PFSK-1 (cell line): Measurements from ENCODE around the gene SERP1.

Experiments used
- FOXP2 ChIP-seq: optimal IDR thresholded peaks from 2 replicates; pipeline ENCODE3; 2011; ENCODE audit warnings: borderline replicate concordance, control low read depth, inconsistent platforms; ENCODE audit not compliant: insufficient read depth; ENCODE audit errors: extremely low read length, extremely low read depth
- POLR2AphosphoS5 ChIP-seq: IDR thresholded peaks from 2 replicates; pipeline ENCODE4 v1.6.1; 2012; ENCODE audit warnings: low read depth, mild to moderate bottlenecking, control low read depth, low read length, moderate library complexity
- SIN3A ChIP-seq: IDR thresholded peaks from 2 replicates; pipeline ENCODE4 v1.6.1; 2012; ENCODE audit warnings: mild to moderate bottlenecking, low read length, moderate library complexity, borderline replicate concordance; ENCODE audit not compliant: insufficient read depth
- TAF1 ChIP-seq: IDR thresholded peaks from 2 replicates; pipeline ENCODE4 v1.6.1; 2012; ENCODE audit warnings: low read length, control low read depth, borderline replicate concordance; ENCODE audit not compliant: insufficient read depth
- TF ChIP-seq, protein P1 (sequence below), 2 experiments: IDR thresholded peaks; 2 replicates each; pipeline versions ENCODE4 v1.6.1 to v1.8.0; 2011 to 2012; ENCODE audit warnings: low read depth in 2 of 2, low read length in 2 of 2, control low read depth in 1 of 2, inconsistent platforms in 1 of 2, mild to moderate bottlenecking in 1 of 2, moderate library complexity in 1 of 2; ENCODE audit not compliant: insufficient read depth in 1 of 2

SERP1 gene

DNA sequence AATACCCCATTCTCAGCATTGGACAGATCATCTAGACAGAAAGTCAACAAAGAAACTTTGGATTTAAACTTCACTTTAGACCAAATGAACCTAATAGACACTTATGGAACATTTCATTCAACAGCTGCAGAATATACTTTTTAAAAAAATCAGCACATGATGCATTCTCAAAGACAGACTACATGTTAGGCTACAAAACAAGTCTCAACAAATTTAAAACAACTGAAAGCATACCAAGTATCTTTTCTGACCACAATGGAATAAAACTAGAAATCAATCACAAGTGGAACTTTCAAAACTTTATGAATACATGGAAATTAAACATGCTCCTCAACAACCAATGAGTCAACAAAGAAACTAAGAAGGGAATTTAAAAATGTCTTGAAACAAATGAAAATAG, 37.9 kb downstream of the SERP1 start:
- TF ChIP-seq POLR2AphosphoS5 = no peak
- TF ChIP-seq SIN3A = no peak
- TF ChIP-seq FOXP2 = no peak
- TF ChIP-seq, protein P1, sequence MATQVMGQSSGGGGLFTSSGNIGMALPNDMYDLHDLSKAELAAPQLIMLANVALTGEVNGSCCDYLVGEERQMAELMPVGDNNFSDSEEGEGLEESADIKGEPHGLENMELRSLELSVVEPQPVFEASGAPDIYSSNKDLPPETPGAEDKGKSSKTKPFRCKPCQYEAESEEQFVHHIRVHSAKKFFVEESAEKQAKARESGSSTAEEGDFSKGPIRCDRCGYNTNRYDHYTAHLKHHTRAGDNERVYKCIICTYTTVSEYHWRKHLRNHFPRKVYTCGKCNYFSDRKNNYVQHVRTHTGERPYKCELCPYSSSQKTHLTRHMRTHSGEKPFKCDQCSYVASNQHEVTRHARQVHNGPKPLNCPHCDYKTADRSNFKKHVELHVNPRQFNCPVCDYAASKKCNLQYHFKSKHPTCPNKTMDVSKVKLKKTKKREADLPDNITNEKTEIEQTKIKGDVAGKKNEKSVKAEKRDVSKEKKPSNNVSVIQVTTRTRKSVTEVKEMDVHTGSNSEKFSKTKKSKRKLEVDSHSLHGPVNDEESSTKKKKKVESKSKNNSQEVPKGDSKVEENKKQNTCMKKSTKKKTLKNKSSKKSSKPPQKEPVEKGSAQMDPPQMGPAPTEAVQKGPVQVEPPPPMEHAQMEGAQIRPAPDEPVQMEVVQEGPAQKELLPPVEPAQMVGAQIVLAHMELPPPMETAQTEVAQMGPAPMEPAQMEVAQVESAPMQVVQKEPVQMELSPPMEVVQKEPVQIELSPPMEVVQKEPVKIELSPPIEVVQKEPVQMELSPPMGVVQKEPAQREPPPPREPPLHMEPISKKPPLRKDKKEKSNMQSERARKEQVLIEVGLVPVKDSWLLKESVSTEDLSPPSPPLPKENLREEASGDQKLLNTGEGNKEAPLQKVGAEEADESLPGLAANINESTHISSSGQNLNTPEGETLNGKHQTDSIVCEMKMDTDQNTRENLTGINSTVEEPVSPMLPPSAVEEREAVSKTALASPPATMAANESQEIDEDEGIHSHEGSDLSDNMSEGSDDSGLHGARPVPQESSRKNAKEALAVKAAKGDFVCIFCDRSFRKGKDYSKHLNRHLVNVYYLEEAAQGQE (IDR thresholded peaks at IDR 0.05; ENCODE audit: insufficient read depth in 1 of 2, low read depth in 2 of 2, low read length in 2 of 2) = no peak
- TF ChIP-seq TAF1 = no peak

DNA sequence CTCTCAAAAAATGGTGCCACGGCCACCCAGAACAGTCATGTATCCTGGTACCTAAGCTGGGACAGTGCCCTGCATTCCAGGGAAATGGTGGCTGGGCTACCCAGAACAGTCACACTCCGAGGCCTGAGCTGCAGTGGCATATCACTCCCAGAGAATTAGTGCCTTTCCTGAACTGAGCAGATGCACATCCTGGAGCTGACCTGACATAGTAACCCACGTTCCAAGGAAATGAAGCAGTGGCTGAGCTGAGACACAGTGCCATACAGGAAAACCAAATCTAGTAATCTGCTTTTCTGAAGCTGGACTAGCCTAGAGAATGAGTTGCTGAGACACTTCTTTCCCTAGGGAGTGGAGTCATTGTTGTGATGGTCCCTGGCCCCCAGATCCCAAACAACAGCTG, 41.8 kb downstream of the SERP1 start:
- TF ChIP-seq POLR2AphosphoS5 (no peak), SIN3A (no peak), FOXP2 (no peak), TAF1 (no peak)
- TF ChIP-seq, protein P1 (IDR thresholded peaks at IDR 0.05; ENCODE audit: insufficient read depth in 1 of 2, low read depth in 2 of 2, low read length in 2 of 2) = no peak

DNA sequence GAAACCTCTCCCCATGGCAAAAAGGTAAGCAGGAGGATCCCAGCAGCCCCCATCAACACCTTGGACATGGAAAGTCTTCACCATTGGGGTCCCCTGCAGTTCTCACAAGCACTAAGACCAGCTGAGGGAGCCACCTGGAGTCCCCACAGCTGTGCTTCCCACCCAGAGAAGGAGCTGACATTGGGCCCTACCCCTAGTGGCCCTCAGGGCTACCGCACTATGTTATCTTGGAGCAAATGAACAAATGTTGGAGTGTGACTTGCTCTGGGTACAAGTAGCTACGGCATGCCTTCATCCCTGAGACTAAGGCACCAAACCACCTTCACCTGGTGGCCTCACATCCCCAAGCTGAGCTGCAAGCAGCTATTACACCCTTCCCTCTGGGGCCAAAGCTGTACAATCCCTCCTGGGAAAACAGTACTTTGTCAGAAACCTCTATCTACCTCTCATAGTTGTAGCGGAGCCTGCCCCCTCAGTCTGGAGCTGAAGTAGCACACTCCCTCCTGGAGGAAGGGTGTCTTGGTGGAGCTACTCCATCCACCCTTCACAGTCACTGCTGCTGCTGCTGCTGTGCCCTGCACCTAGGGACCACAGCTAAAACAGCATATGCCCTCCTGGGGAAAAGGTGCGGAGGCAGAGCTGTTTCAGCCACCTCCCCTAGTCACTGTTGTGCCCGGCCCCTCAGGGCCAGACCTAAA, 42.7 kb downstream of the SERP1 start:
- TF ChIP-seq SIN3A (no peak), FOXP2 (no peak), POLR2AphosphoS5 (no peak), TAF1 (no peak)
- TF ChIP-seq, protein P1 (IDR thresholded peaks at IDR 0.05; ENCODE audit: insufficient read depth in 1 of 2, low read depth in 2 of 2, low read length in 2 of 2) = no peak

DNA sequence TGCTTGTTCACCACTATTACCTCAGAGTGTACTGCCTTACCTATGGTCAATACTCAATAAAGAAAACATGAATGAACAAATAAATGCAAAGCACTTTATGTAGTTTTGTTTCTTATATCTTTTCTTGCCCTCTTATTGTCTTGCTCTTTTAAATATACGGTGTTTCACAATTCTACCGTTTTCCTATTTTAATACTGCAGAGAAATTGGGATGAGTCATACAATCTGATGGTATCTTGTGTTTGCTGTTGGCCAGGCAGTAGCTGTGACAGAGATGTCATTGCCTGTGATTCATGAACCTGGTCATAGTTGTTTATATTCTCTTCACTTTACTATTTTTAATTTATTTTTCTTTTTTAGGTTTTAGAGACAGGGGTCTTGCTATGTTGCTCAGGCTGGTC, 48.3 kb downstream of the SERP1 start:
- TF ChIP-seq SIN3A = no peak
- TF ChIP-seq, protein P1 (IDR thresholded peaks at IDR 0.05; ENCODE audit: insufficient read depth in 1 of 2, low read depth in 2 of 2, low read length in 2 of 2) = no peak
- no peak for TF ChIP-seq TAF1
- TF ChIP-seq POLR2AphosphoS5 = no peak
- no peak for TF ChIP-seq FOXP2
